ENCODE measurements around the gene SYTL3. TPM values are rescaled to one million over a fixed set of nuclear protein-coding genes. Genes with fewer than 3 reads are reported as not detected.
"Not testable (repeated sequence)": the region's sequence is repeated elsewhere in the genome, so short reads cannot be mapped to it uniquely, and the experiment has no call there.

The SYTL3 gene
- total and polyA plus RNA-seq, 10 of the 15 experiments (the other 5 are each of a cell fraction or from before 2014, with no cell fraction given), result 3.3 to 12.1 (median 6.9) TPM

DNA sequence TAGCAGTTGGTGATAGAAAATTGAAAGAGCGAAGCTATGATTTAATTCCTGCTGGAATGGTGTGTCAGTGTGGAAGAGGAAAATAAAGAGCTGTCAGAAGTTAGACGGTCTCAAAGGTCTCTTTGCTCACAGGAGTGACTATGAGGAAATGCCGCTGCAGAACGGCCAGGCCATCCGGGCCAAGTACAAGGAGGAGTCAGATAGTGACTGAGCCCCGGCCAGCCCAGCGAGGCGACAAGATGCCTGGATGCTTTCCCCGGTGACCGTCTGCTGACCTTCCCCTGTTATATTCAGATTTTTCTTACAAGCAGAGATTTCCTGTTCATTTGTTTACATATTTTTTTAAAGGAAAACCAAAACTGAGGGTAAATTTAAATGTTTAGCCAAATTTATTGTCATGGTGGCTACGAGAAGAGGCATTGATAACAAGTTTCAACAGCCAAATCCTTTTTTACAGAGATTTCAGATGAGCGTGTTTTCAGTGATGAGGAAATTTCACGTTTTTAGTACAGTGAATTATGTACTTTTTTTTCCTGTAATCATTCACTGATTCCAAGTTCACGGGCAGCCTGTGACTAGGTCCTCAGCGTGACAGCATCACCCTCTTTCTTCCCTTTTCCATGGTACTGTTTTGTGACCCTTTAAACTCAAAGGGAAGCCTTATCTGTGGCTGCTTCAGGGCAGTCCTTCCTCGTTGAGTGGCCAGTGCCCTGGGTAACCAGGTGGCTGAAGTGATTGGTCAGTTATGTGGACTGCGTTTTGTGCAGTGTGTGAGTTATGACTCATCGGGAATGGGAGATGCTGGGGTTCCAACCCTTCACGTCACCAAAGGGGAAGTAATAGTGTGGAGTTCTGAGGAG lies 17.9 kb upstream of the SYTL3 start:
- Histone ChIP-seq H3K4me1 (ENCODE audit: control insufficient read depth, insufficient read depth, low read length) (no peaks in the 10 kb centered on the region), H3K79me2 (ENCODE audit: control insufficient read depth, insufficient read depth, low read length) (no peaks in the 10 kb centered on the region), H4K20me1 (ENCODE audit: control insufficient read depth, insufficient read depth) (no peaks in the 10 kb centered on the region), H3K9ac (ENCODE audit: control insufficient read depth, insufficient read depth, low read length) (no peak overlapping the region), H3K36me3 (ENCODE audit: control insufficient read depth in 2 of 2, insufficient read depth in 2 of 2, low read length in 1 of 2) (peaks cover 14 to 18% of the 10 kb centered on the region in 2 experiments), H3K9me3 (replicated peaks; ENCODE audit: control insufficient read depth, insufficient read depth, low read length) (no peaks in the 10 kb centered on the region; the same call in 2 of the 3 replicates), H3K27ac (ENCODE audit: control insufficient read depth, insufficient read depth) (no peak overlapping the region), H2AFZ (ENCODE audit: control insufficient read depth, low read depth, low read length) (no peak overlapping the region), H3K27me3 (replicated peaks in 1 of 2; ENCODE audit: control insufficient read depth in 2 of 2, insufficient read depth in 2 of 2, low read length in 1 of 2) (no peaks in the 10 kb centered on the region), H3K4me3 (no peak overlapping the region), H3K4me2 (ENCODE audit: control insufficient read depth, insufficient read depth) (no peak overlapping the region)
- ChIA-PET CTCF (interaction anchor here (1.0 to 1.6 kb wide), 4 partner anchors 21 to 59 kb away, joined by 3 to 12 read pairs (median 3); no protein-coding TSS in a partner anchor), POLR2A (no interaction called here), RAD21 (ENCODE audit: unreplicated experiment) (no interaction called here), SMC1A (ENCODE audit: uncharacterized antibody, unreplicated experiment) (interaction anchor here (1.3 to 1.9 kb wide), 2 partner anchors 21 to 60 kb away, joined by 4 to 5 read pairs; no protein-coding TSS in a partner anchor)
- DNase-seq (ENCODE audit: low read depth, low spot score) (no peak), FAIRE-seq (no peak), ATAC-seq (no peak)
- intact Hi-C loops (cut with micrococcal nuclease; ENCODE audit: unreplicated experiment), result no loop called here
- BruUV-seq (replicated peaks), result no TSS peak
- WGBS (ENCODE audit: insufficient coverage, insufficient replicate concordance, low lambda C conversion rate, missing lambda C conversion rate), result 68% methylated on average over 19 of the region's 19 CpGs
- in situ Hi-C loops (cut with MboI), result no loop called here
- TF ChIP-seq CREB1 (IDR thresholded peaks at IDR 0.05; ENCODE audit: low read depth) (no peak), SMAD1 (IDR thresholded peaks at IDR 0.05; ENCODE audit: low read depth, partially characterized antibody) (no peak)
- TF ChIP-seq, protein P1, sequence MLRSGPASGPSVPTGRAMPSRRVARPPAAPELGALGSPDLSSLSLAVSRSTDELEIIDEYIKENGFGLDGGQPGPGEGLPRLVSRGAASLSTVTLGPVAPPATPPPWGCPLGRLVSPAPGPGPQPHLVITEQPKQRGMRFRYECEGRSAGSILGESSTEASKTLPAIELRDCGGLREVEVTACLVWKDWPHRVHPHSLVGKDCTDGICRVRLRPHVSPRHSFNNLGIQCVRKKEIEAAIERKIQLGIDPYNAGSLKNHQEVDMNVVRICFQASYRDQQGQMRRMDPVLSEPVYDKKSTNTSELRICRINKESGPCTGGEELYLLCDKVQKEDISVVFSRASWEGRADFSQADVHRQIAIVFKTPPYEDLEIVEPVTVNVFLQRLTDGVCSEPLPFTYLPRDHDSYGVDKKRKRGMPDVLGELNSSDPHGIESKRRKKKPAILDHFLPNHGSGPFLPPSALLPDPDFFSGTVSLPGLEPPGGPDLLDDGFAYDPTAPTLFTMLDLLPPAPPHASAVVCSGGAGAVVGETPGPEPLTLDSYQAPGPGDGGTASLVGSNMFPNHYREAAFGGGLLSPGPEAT (IDR thresholded peaks at IDR 0.05; ENCODE audit: low read depth), result no peak

DNA sequence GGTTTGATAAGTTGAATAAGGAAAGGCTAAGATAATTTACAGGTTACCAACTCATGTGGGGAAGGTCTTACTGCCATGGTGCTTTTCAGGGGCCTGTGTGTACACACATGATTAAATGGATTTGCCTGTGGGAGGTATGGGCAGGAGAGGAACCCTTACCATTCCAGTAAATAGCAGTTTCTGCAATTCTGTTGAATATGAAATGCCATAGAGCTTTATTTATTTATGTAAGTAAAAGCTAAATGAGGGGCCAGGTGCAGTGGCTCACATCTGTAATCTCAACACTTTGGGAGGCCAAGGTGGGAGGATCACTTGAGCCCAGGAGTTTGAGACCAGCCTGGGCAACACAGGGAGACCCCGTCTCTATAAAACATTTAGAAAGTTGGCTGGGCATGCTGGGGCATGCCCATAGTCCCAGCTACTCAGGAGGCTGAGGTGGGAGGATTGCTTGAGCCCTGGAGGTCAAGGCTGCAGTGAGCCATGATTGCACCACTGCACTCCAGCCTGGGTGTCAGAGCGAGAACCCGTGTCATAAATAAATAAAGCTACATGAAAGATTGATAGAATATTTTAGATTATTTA lies 17.2 kb upstream of the SYTL3 start:
- H2AFZ ChIP-seq (ENCODE audit: control insufficient read depth, low read depth, low read length); in situ Hi-C loops (cut with MboI); POLR2A ChIA-PET; H3K9me3 ChIP-seq (replicated peaks; ENCODE audit: control insufficient read depth, insufficient read depth, low read length); BruUV-seq (replicated peaks); H3K4me1 ChIP-seq (ENCODE audit: control insufficient read depth, insufficient read depth, low read length); H3K27ac ChIP-seq (ENCODE audit: control insufficient read depth, insufficient read depth); intact Hi-C loops (cut with micrococcal nuclease; ENCODE audit: unreplicated experiment); H3K4me3 ChIP-seq; H3K27me3 ChIP-seq (replicated peaks in 1 of 2; ENCODE audit: control insufficient read depth in 2 of 2, insufficient read depth in 2 of 2, low read length in 1 of 2); H3K9ac ChIP-seq (ENCODE audit: control insufficient read depth, insufficient read depth, low read length); FAIRE-seq; ATAC-seq; DNase-seq (ENCODE audit: low read depth, low spot score); H4K20me1 ChIP-seq (ENCODE audit: control insufficient read depth, insufficient read depth); H3K79me2 ChIP-seq (ENCODE audit: control insufficient read depth, insufficient read depth, low read length); H3K4me2 ChIP-seq (ENCODE audit: control insufficient read depth, insufficient read depth): not testable (repeated sequence)
- CTCF ChIA-PET, result interaction anchor here (1.3 to 1.6 kb wide), 2 partner anchors 27 to 59 kb away, joined by 3 to 12 read pairs; no protein-coding TSS in a partner anchor
- 96% methylated on average over 3 of the region's 3 CpGs for WGBS (ENCODE audit: insufficient coverage, insufficient replicate concordance, low lambda C conversion rate, missing lambda C conversion rate)
- RAD21 ChIA-PET (ENCODE audit: unreplicated experiment), result interaction anchor here (0.6 to 1.1 kb wide), 2 partner anchors 12 to 31 kb away, joined by 3 read pairs; partner anchors contain the start of gene DYNLT1
- H3K36me3 ChIP-seq (ENCODE audit: control insufficient read depth in 2 of 2, insufficient read depth in 2 of 2, low read length in 1 of 2), result peaks cover 13 to 18% of the 10 kb centered on the region in 2 experiments
- SMC1A ChIA-PET (ENCODE audit: uncharacterized antibody, unreplicated experiment), result interaction anchor here (1.3 kb wide), 1 partner anchor 21 kb away, joined by 4 read pairs; no protein-coding TSS in a partner anchor

All from GM12878 (cell line).